H1 (cell line): ENCODE data around the gene SYT2. TPM values are rescaled to one million over a fixed set of nuclear protein-coding genes. Genes with fewer than 3 reads are reported as not detected.

Experiments
- CTCF ChIA-PET: fragments of 300-600 bp; sonication (Branson Sonifier 250); formaldehyde crosslinking; loops from one replicate; lab custom pipeline; 2021; ENCODE audit not compliant: partially characterized antibody; lab: Charles Lee
- POLR2A ChIA-PET: fragments of 300-600 bp; sonication (Branson Sonifier 250); formaldehyde crosslinking; loops from one replicate; lab custom pipeline; 2021; ENCODE audit warnings: inconsistent platforms; ENCODE audit not compliant: partially characterized antibody; lab: Charles Lee
- DNase-seq, 2 experiments: peaks; one replicate each; pipeline versions ENCODE4 v3.0.0 to v3.0.0-alpha.2; 2010 to 2022; ENCODE audit warnings: low spot score in 2 of 2, low read depth in 1 of 2, mixed read lengths in 1 of 2
- FAIRE-seq: peaks from 2 replicates; lab custom pipeline; 2011; peaks lifted over from hg19 to GRCh38; lab: Jason Lieb, UNC
- H2AFZ ChIP-seq: 2 replicates; pipeline ENCODE4 v1.8.1; 2012; ENCODE audit warnings: low read length, inconsistent platforms
- H2AK5ac ChIP-seq: 2 replicates; pipeline ENCODE4 v1.6.1; 2013; ENCODE audit warnings: low read depth, low read length
- H2BK120ac ChIP-seq: replicated peaks from 2 replicates; pipeline ENCODE3; 2013; ENCODE audit warnings: low read depth, low read length, inconsistent platforms
- H2BK12ac ChIP-seq: 2 replicates; pipeline ENCODE4 v1.6.1; 2013; ENCODE audit warnings: low read depth, low read length
- H2BK15ac ChIP-seq: 2 replicates; pipeline ENCODE4 v1.6.1; 2013; ENCODE audit warnings: low read length
- H2BK20ac ChIP-seq: 2 replicates; pipeline ENCODE4 v1.6.1; 2013; ENCODE audit warnings: low read length
- H2BK5ac ChIP-seq: 2 replicates; pipeline ENCODE4 v1.6.1; 2013; ENCODE audit warnings: low read depth, low read length
- H3K14ac ChIP-seq: 2 replicates; pipeline ENCODE4 v1.6.1; 2013; ENCODE audit warnings: inconsistent platforms; ENCODE audit not compliant: insufficient read length
- H3K18ac ChIP-seq: 2 replicates; pipeline ENCODE4 v1.6.1; 2013; ENCODE audit warnings: low read length; ENCODE audit errors: extremely low read depth
- H3K23ac ChIP-seq: 2 replicates; pipeline ENCODE4 v1.6.1; 2013; ENCODE audit warnings: inconsistent platforms; ENCODE audit not compliant: insufficient read length
- H3K23me2 ChIP-seq: 2 replicates; pipeline ENCODE4 v1.6.1; 2013; ENCODE audit warnings: low read depth, low read length
- H3K27ac ChIP-seq: 2 replicates; pipeline ENCODE4 v1.6.1; 2011; ENCODE audit warnings: low read depth, low read length, inconsistent platforms
- H3K27me3 ChIP-seq, 4 experiments: replicated peaks in 1 of 4; 1 replicate in 1 of 4; 2 replicates in 3 of 4; pipeline versions ENCODE4 v1.6.1 to v1.8.1; 2011 to 2013; ENCODE audit warnings: low read length in 3 of 4, mild to moderate bottlenecking in 3 of 4, inconsistent platforms in 2 of 4, mixed read lengths in 2 of 4, moderate library complexity in 1 of 4; ENCODE audit not compliant: control insufficient read depth in 3 of 4, insufficient read depth in 3 of 4; ENCODE audit errors: extremely low read depth in 1 of 4
- H3K36me3 ChIP-seq, 4 experiments: 2 replicates each; pipeline versions ENCODE4 v1.6.1 to v1.8.1; 2011 to 2013; ENCODE audit warnings: mild to moderate bottlenecking in 4 of 4, low read length in 3 of 4, moderate library complexity in 2 of 4, control low read depth in 1 of 4, inconsistent platforms in 1 of 4; ENCODE audit not compliant: insufficient read depth in 4 of 4, control insufficient read depth in 2 of 4
- H3K4ac ChIP-seq: replicated peaks from 2 replicates; pipeline ENCODE3; 2013; ENCODE audit warnings: low read length, low read depth, mixed read lengths, inconsistent platforms; ENCODE audit not compliant: insufficient read length
- H3K4me1 ChIP-seq, 4 experiments: replicated peaks in 1 of 4; 1 replicate in 1 of 4; 2 replicates in 3 of 4; pipeline versions ENCODE4 v1.6.1 to v1.8.1; 2011 to 2013; ENCODE audit warnings: low read length in 3 of 4, inconsistent platforms in 2 of 4, mixed read lengths in 1 of 4; ENCODE audit not compliant: insufficient read depth in 4 of 4, control insufficient read depth in 3 of 4
- H3K4me2 ChIP-seq, 2 experiments: 2 replicates each; pipeline versions ENCODE4 v1.6.1 to v1.8.1; 2011 to 2013; ENCODE audit warnings: low read depth in 2 of 2, low read length in 2 of 2, control low read depth in 1 of 2, inconsistent platforms in 1 of 2, mild to moderate bottlenecking in 1 of 2; ENCODE audit not compliant: insufficient read depth in 1 of 2
- H3K4me3 ChIP-seq, 4 experiments: fragments of 200-600, 300-600 bp in 1 of 4; sonication (generic), shearing (Covaris generic), sonication (Bioruptor Twin) in 1 of 4; 2 replicates each; pipeline versions ENCODE4 v1.5.1 to v1.8.1; 2011 to 2016; ENCODE audit warnings: low read length in 4 of 4, low read depth in 3 of 4, control low read depth in 2 of 4, inconsistent platforms in 2 of 4, mild to moderate bottlenecking in 2 of 4, mixed read lengths in 1 of 4, moderate library complexity in 1 of 4; ENCODE audit not compliant: insufficient read depth in 2 of 4; ENCODE audit errors: extremely low read depth in 1 of 4
- H3K56ac ChIP-seq: replicated peaks from 2 replicates; pipeline ENCODE3; 2013; ENCODE audit warnings: low read depth, mild to moderate bottlenecking, mixed read lengths, low read length, inconsistent platforms; ENCODE audit not compliant: insufficient read length
- H3K79me1 ChIP-seq: 2 replicates; pipeline ENCODE4 v1.6.1; 2013; ENCODE audit warnings: low read depth, low read length, control low read depth
- H3K79me2 ChIP-seq, 2 experiments: 2 replicates each; pipeline versions ENCODE4 v1.6.1 to v1.8.1; 2012 to 2013; ENCODE audit warnings: low read length in 2 of 2, mild to moderate bottlenecking in 2 of 2, inconsistent platforms in 1 of 2; ENCODE audit not compliant: insufficient read depth in 2 of 2, control insufficient read depth in 1 of 2
- H3K9ac ChIP-seq, 4 experiments: replicated peaks in 1 of 4; 1 replicate in 1 of 4; 2 replicates in 3 of 4; pipeline versions ENCODE4 v1.6.1 to v1.8.1; 2011 to 2013; ENCODE audit warnings: low read depth in 3 of 4, low read length in 3 of 4, control low read depth in 2 of 4, mild to moderate bottlenecking in 2 of 4, moderate library complexity in 2 of 4, inconsistent platforms in 1 of 4; ENCODE audit errors: extremely low read depth in 1 of 4
- H3K9me3 ChIP-seq, 2 experiments: 2 replicates each; pipeline versions ENCODE4 v1.6.1 to v1.8.1; 2012 to 2013; ENCODE audit warnings: mild to moderate bottlenecking in 2 of 2, moderate library complexity in 2 of 2, control low read depth in 1 of 2, inconsistent platforms in 1 of 2, low read depth in 1 of 2, low read length in 1 of 2, mixed read lengths in 1 of 2; ENCODE audit not compliant: insufficient read depth in 2 of 2
- H4K20me1 ChIP-seq, 2 experiments: replicated peaks in 1 of 2; 2 replicates each; pipeline versions ENCODE3 to v1.8.1; 2011 to 2013; ENCODE audit warnings: inconsistent platforms in 2 of 2, low read length in 2 of 2, mild to moderate bottlenecking in 1 of 2; ENCODE audit not compliant: insufficient read depth in 2 of 2, control insufficient read depth in 1 of 2
- H4K5ac ChIP-seq: 2 replicates; pipeline ENCODE4 v1.6.1; 2013; ENCODE audit warnings: low read length, low read depth, mixed read lengths, inconsistent platforms; ENCODE audit not compliant: insufficient read length
- H4K8ac ChIP-seq: 2 replicates; pipeline ENCODE4 v1.8.0; 2013; ENCODE audit warnings: mild to moderate bottlenecking, moderate library complexity, low read length, inconsistent platforms; ENCODE audit not compliant: insufficient read depth; ENCODE audit errors: extremely low read depth
- H4K91ac ChIP-seq: replicated peaks from 2 replicates; pipeline ENCODE3; 2013; ENCODE audit warnings: low read length, mixed read lengths, inconsistent platforms; ENCODE audit not compliant: insufficient read length
- CHD1 ChIP-seq: IDR thresholded peaks from 2 replicates; pipeline ENCODE4 v1.6.1; 2012; ENCODE audit warnings: low read depth, low read length, improper control_type of control experiment
- PHF8 ChIP-seq: fragments of 200-600 bp; sonication (generic); conservative IDR thresholded peaks from 2 replicates; pipeline ENCODE4 v1.7.1; 2012; ENCODE audit warnings: low read depth, mild to moderate bottlenecking, inconsistent platforms, low read length, moderate library complexity
- WGBS, 2 experiments: shearing (Covaris generic) in 1 of 2; methylation state at CpG; one replicate each; pipeline versions ENCODE4 v1.1.6 to v1.1.7; 2013 to 2015; ENCODE audit warnings: low lambda C conversion rate in 2 of 2, mixed read lengths in 2 of 2, inconsistent platforms in 1 of 2, low coverage in 1 of 2, missing lambda C conversion rate in 1 of 2; ENCODE audit not compliant: insufficient replicate concordance in 2 of 2, insufficient coverage in 1 of 2, insufficient read length in 1 of 2; ENCODE audit errors: extremely low coverage in 1 of 2, missing lambda C conversion rate in 1 of 2; 5-methylcytosine and 5-hydroxymethylcytosine counted together
- polyA plus RNA-seq, 7 experiments: library from polyadenylated mRNA; depleted of rRNA in 3 of 7; stranded (reverse) in 5 of 7; unstranded in 2 of 7; fragments of >200 nt in 5 of 7; fragments of 200-250 nt in 2 of 7; gene quantifications; 1 replicate in 5 of 7; 2 replicates in 1 of 7; 4 replicates in 1 of 7; pipeline versions ENCODE4 v1.2.1 to v1.2.3, GENCODE V29; 2011 to 2013; ENCODE audit warnings: missing spikeins in 2 of 7, mixed read lengths in 2 of 7
- total RNA-seq: library from RNA; stranded (reverse); fragmentation: NEBNext Ultra II Directional; extraction: Animal tissue kit (Norgen Biotek cat#: 25700); gene quantifications from 2 replicates; pipeline ENCODE4 v1.2.1, GENCODE V29; 2021
- TF ChIP-seq, protein P1 (sequence below): IDR thresholded peaks from 2 replicates; pipeline ENCODE4 v1.6.1; 2012; ENCODE audit warnings: low read length, inconsistent platforms

Gene SYT2
- total and polyA plus RNA-seq, 2 of the 8 experiments (the other 6 are each of a cell fraction or from before 2014, with no cell fraction given), result 2.8 to 11.0 TPM

DNA sequence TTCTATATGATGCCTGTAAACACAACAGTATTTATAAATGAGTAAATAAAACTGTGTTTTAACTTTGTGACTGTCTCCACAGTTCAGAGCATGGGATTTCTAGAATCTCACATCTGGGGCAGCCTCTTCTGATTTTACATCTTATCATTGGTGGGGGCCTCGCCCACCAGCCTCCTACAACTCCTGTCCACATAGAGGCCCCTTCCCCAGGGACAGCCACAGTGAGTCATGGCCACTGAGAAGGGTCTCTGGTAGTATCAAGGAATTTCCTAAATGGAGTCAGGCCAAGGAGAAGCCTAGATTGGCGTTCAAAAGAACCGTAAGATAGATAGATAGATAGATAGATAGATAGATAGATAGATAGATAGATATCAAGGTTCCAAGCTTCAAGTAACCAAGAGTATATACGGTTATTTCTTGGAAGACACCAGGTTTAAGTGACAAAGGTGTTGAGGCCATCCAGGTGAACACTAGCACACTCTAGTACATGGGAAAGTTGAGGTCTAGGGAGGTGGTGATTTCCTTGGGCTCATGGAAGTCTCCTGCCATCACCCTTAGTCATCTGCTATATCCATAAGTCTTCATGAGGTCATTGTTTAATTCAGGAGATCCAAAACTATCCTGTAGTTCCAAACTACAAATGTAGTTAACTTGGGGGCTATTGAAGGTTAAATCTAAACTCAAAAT is 121.6 kb downstream of the SYT2 start:
- Histone ChIP-seq H3K79me1 (no peaks in the 10 kb centered on the region), H2BK15ac (no peak overlapping the region), H3K9ac (no peak overlapping the region), H3K27ac (no peak overlapping the region), H3K79me2 (no peaks in the 10 kb centered on the region), H3K23me2 (no peaks in the 10 kb centered on the region), H3K23ac (no peak overlapping the region), H3K56ac (no peak overlapping the region), H3K36me3 (no peaks in the 10 kb centered on the region; a peak in 1 of 8 replicates), H2BK120ac (no peak overlapping the region), H3K4ac (no peak overlapping the region), H2BK20ac (no peak overlapping the region), H4K91ac (no peak overlapping the region), H4K20me1 (no peaks in the 10 kb centered on the region), H2AFZ (no peak overlapping the region), H2BK12ac (no peak overlapping the region), H3K4me2 (no peak overlapping the region), H2BK5ac (no peak overlapping the region), H3K9me3 (no peaks in the 10 kb centered on the region), H4K8ac (no peak overlapping the region), H3K14ac (no peak overlapping the region), H4K5ac (no peak overlapping the region), H3K18ac (no peak overlapping the region), H3K4me3 (no peak overlapping the region), H3K27me3 (no peaks in the 10 kb centered on the region; a peak in 1 of 7 replicates), H2AK5ac (no peak overlapping the region), H3K4me1 (no peaks in the 10 kb centered on the region)
- CTCF ChIA-PET, result interaction anchor here (1.4 to 4.7 kb wide), 7 partner anchors 9 to 88 kb away, joined by 3 to 24 read pairs (median 12); no protein-coding TSS in a partner anchor
- DNase-seq (no peak), FAIRE-seq (no peak)
- POLR2A ChIA-PET, result interaction anchor here (0.9 kb wide), 1 partner anchor 13 kb away, joined by 3 read pairs; no protein-coding TSS in a partner anchor
- WGBS, 2 experiments, result 87% methylated on average over 4 of the region's 4 CpGs; no CpG with 5 or more reads in 1 of the 2 experiments
- TF ChIP-seq CHD1, result no peak
- TF ChIP-seq, protein P1, sequence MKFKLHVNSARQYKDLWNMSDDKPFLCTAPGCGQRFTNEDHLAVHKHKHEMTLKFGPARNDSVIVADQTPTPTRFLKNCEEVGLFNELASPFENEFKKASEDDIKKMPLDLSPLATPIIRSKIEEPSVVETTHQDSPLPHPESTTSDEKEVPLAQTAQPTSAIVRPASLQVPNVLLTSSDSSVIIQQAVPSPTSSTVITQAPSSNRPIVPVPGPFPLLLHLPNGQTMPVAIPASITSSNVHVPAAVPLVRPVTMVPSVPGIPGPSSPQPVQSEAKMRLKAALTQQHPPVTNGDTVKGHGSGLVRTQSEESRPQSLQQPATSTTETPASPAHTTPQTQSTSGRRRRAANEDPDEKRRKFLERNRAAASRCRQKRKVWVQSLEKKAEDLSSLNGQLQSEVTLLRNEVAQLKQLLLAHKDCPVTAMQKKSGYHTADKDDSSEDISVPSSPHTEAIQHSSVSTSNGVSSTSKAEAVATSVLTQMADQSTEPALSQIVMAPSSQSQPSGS, result no peak
- TF ChIP-seq PHF8, result no peak
